Fibroblast of lung (primary cell): ENCODE measurements around the gene MACC1.

Experiments used
- CTCF ChIP-seq, 2 donors: IDR thresholded peaks in 1 of 2; conservative IDR thresholded peaks in 1 of 2; 1 replicate in 1 of 2; 2 replicates in 1 of 2; pipeline ENCODE4 v1.5.1; 2011 to 2012; ENCODE audit warnings: low read length in 2 of 2, control low read depth in 1 of 2, inconsistent platforms in 1 of 2, low read depth in 1 of 2, mild to moderate bottlenecking in 1 of 2
- EZH2 ChIP-seq: IDR thresholded peaks from 2 replicates; pipeline ENCODE4 v1.5.1; 2012; ENCODE audit warnings: low read length, control low read depth, mild to moderate bottlenecking; ENCODE audit errors: missing control alignments

GRCh38 chr7:20183086-20183485, 34.1 kb downstream of the MACC1 start:
- no peak for TF ChIP-seq CTCF (conservative IDR thresholded peaks at IDR 0.05 in 1 of 2, IDR thresholded peaks at IDR 0.05 in 1 of 2; ENCODE audit: low read depth in 1 of 2, low read length in 2 of 2)
- no peak for TF ChIP-seq EZH2
